GM08714 (cell line): ENCODE data around the gene ELANE.
"Not testable (repeated sequence)": the region's sequence is repeated elsewhere in the genome, so short reads cannot be mapped to it uniquely, and the experiment has no call there.

Source experiments
- H3K4me3 ChIP-seq: fragments of 200-500 bp; sonication (Bioruptor generic); 2 replicates; pipeline ENCODE4 v1.5.1; 2014; ENCODE audit warnings: mild to moderate bottlenecking, low read length, inconsistent platforms
- ZNF274 ChIP-seq: IDR thresholded peaks from 2 replicates; pipeline ENCODE4 v1.6.1; 2012; ENCODE audit warnings: mild to moderate bottlenecking, low read depth, low read length

Gene ELANE

DNA sequence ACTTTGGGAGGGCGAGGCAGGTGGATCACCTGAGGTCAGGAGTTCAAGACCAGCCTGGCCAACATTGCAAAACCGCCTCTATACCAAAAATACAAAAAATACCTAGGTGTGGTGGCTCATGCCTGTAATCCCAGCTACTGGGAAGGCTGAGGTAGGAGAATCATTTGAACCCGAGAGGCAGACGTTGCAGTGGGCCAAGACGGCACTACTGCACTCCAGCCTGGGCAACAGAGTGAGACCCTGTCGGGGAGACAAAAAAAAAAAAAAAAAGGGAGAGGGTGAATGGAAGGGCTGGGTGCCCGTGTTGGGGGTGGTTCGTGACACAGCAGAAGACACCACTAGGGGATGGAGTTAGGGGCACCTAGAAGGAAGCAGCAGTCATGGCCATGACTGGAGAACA lies 18.2 kb downstream of the ELANE start:
- TF ChIP-seq ZNF274: no peak
- H3K4me3 ChIP-seq: no peak overlapping the region

GRCh38 chr19:870963-871401 lies 18.9 kb downstream of the ELANE start:
- TF ChIP-seq ZNF274: no peak
- H3K4me3 ChIP-seq: no peak overlapping the region

- no peak overlapping the region for H3K4me3 ChIP-seq
- no peak for TF ChIP-seq ZNF274
Observed at GRCh38 chr19:871446-872265, 19.6 kb downstream of the ELANE start.

- TF ChIP-seq ZNF274: no peak
- H3K4me3 ChIP-seq: no peak overlapping the region
Observed at GRCh38 chr19:872266-872951, 20.3 kb downstream of the ELANE start.

DNA sequence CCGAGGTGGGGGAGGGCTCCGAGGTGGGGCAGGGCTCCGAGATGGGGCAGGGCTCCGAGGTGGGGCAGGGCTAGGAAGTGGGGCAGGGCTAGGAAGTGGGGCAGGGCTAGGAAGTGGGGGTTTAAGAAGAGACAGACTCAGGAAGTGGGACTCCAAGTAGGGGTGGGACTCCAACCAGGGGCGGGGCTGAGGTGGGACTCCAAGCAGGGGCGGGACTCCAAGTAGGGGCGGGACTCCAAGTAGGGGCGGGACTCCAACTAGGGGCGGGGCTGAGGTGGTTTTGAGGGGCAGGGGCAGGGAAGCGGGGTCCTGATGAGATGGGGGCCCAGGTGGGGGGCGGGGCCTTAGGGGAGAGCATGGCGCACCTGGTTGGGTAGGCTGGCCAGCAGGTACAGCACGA lies 21.0 kb downstream of the ELANE start:
- H3K4me3 ChIP-seq: no peak overlapping the region
- no peak for TF ChIP-seq ZNF274

DNA sequence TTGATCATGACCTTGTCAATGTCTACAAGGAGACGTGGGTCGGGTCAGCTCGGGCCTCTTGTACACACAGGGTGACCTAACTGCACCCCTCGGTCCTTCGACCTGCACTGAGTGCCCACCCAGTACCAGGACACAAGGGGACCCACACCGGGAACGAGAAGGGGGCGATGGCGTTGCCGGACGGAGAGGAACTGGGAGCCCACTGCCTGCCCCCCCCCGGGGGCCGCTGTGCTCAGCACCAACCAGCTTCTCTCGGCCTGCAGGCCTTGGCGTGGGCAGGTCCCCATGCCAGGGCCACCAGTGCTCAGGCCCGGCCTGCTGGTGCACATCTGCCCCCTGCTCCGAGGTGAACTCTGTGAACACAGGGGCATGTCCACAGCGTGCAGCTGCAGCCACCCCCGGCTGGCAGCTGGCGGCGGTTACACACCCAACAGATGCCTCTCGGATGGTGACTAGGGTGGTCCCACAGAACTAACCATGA lies 21.5 kb downstream of the ELANE start:
- no peak for TF ChIP-seq ZNF274
- H3K4me3 ChIP-seq: no peak overlapping the region

DNA sequence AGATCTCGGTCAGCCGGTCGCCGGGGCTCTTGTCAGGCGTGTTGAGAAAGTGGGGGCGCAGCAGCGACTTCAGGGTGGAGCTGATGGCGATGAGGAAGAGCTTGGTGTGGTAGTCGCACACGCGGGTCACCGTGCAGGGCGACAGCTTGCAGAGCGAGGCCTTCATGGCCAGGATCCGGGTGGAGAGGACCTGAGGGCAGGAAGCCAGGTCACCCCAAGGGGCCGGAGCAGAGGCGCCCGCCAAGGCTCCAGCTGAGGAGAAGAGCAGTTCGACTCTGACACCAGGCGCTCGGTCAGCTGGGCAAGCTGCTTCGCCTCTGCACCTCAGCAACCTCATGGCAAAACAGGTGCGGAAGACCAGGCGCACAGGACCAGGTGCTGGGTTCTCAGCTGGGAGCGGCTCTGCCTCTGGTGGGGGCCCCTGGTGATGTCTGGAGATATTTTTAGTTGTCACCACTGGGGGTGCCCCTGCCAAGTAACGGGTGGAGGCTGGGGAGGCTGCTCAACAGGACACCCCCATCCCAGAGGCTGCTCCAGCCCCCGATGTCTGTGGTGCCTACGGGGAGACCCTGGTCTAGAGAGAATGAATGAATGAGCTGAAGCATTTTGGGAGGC lies 23.3 kb downstream of the ELANE start:
- TF ChIP-seq ZNF274: no peak

DNA sequence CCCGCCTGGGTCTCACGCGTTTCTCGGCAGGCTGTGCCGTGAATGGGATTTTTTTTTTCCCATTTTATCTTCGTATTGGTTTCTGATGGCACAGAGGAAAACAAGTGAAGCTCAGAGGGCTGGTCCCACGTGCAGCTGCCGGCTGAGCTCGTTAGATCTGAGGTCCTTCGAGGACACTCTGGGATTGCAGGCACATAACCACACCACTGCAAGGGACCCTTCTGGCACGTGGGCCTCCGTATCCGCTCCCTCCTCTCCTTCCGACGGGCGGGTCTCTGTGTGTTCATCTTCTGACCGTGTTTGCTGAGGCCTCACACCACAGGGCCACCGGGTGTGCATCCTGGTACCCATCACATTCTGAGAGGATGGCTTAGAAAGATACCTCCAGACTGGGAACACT lies 24.0 kb downstream of the ELANE start:
- TF ChIP-seq ZNF274: no peak

More for the DNA sequence above, 23.3 kb downstream of the ELANE start:
- no peak overlapping the region for H3K4me3 ChIP-seq

DNA sequence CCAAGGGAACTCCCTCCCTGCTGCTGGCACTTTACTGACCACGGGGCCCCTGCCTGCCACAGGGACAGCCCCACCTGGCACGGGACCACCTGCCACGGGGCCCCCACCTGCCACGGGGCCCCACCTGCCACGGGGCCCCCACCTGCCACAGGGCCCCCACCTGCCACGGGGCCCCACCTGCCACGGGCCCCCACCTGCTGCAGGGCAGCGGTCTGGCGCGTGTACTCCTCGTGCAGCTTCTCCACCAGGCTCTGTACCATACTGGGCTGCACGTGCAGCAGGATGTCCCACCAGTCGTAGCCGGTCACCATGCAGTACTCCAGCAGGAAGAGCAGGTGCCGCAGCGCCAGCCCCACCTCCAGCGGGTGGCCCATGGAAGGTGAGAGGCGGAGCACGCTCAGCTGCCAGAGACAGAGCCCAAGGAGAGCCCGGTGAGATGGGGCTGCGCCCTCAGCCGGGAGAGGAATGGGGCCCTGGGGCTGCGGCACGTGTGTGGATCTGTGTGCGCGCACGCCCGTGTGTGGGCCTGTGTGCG lies 24.7 kb downstream of the ELANE start:
- TF ChIP-seq ZNF274: no peak
- no peak overlapping the region for H3K4me3 ChIP-seq

More for the DNA sequence above, 24.0 kb downstream of the ELANE start:
- no peak overlapping the region for H3K4me3 ChIP-seq

- not testable (repeated sequence) for H3K4me3 ChIP-seq
Observed at GRCh38 chr19:877992-878660, 26.0 kb downstream of the ELANE start.

- not testable (repeated sequence) for H3K4me3 ChIP-seq
Observed at GRCh38 chr19:878751-879561, 26.9 kb downstream of the ELANE start.

- no peak for TF ChIP-seq ZNF274
- no peak overlapping the region for H3K4me3 ChIP-seq
Observed at GRCh38 chr19:879711-880438, 27.8 kb downstream of the ELANE start.
